Astrocyte of the hippocampus (primary cell): Measurements from ENCODE around the gene RIT2.
"Not testable (repeated sequence)": the region's sequence is repeated elsewhere in the genome, so short reads cannot be mapped to it uniquely, and the experiment has no call there.

ENCODE experiments used
- DNase-seq: peaks from one replicate; pipeline ENCODE4 v3.0.0; 2011; ENCODE audit warnings: low read depth, low spot score

Gene RIT2

DNA sequence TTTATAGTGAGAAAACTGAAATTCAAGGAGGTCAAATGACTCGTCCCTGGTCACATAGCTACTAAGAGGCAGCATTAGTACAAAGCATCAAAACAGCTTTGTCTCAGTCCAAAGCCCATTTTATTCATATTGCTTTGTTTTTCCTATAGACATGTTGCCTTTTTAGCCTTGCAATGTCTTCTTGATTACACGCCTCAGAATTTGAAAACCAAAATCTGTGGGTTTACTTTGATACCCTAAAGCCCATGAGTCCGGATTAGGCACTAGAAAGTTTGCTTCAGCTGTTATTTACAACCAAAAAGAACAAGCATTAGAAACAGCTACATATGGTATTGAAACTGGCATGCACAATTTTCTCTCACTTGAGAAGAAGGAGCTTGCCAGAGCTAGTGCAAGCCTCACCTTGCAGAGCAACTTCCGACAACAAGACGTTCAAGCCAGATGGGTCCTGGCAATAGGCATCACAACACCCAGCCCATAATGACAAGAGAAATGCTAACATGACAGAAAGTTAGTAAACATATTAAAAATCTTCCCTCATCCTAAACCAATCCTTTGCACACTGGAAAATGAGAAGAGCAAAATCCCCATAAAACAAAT lies 276.8 kb downstream of the RIT2 start:
- DNase-seq: no peak

DNA sequence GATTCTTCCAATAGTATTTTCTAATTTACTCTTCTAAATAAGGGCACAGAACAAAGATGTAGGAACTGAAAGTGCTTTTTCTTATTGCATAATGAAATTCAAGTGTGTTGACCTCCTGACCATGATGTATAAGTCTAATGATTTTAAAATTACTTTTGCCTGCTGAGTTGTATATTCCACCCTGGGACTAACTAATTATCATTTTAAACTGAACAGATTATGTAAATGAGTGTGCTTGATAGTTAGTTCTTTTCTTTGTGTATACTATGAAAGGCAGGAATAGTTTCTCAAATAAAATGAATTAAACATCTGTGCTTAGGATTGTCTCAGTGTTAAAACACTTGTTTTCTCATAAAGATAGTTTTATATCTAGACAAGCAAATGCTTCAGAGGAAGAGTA lies 284.5 kb downstream of the RIT2 start:
- no peak for DNase-seq

DNA sequence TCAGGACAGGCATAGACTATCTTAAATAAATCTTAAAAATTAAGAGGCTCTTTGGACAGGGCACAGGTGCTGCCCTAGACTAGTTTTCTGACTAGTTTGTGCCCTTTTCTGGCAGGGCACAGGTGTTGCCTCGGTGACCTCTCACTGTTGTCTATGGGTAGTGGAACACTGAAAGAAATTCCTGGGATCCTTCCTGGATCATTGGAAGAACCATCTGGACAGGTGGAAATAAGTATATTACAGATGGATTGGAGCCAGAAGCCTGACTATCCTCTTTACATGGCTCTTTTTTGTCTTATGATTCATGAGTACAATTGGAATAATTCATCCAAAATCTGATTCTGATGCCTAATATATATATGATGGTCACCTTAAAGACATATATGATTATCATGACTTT lies 286.6 kb downstream of the RIT2 start:
- no peak for DNase-seq

DNA sequence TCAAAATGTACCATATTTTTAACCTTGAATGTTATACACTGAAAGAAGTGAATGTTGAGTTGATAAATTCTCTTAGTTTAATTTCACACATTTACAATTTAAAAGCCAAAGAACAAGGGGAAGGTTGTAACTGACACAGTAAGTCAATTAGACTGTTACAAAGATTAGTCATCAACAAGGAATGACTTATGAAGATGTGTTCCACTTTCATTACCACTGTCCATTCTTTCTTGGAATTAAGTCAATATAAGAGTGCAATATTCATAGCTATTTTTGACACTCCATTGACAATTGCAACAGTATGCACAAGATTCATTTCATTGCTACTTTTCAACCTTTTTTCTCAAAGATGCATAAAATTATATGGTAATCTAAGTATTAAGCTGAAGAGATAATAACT lies 291.3 kb downstream of the RIT2 start:
- no peak for DNase-seq

DNA sequence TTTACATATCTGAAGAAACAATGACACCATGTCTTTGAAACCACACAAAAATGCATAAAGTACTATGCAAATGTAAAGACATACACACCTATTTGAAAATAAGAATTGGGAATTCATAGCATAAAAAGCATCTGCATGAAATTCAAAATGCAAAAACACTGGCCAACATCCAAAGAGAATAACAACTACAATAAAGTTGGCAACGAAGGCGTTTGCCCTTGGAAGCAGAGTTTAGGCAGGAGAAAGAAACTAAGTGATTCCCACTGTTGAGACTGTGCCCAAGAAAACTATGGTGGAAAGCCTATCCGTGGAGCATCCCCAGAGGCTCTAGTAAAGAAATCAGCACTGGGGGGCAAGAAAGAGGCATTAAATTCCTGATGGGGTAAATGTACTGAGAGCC lies 292.8 kb downstream of the RIT2 start:
- no peak for DNase-seq

DNA sequence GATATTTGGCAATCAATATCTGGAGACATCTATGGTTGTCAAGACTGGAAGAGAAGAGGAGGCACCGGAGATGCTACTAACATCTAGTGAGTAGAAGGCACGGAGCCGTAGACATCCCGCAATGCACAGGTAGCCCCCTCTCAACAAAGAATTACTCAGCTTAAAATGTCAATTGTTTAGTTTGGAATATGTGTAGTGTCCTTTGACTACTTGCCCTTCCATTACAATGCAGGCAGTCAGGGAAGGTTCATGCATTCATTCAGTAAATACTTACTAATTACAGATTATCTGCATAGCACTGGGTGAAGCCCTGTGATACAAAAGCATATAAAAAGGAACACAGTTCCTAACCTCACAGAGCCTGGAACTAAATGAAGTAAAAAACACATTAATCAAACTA lies 294.0 kb downstream of the RIT2 start:
- DNase-seq: no peak

DNA sequence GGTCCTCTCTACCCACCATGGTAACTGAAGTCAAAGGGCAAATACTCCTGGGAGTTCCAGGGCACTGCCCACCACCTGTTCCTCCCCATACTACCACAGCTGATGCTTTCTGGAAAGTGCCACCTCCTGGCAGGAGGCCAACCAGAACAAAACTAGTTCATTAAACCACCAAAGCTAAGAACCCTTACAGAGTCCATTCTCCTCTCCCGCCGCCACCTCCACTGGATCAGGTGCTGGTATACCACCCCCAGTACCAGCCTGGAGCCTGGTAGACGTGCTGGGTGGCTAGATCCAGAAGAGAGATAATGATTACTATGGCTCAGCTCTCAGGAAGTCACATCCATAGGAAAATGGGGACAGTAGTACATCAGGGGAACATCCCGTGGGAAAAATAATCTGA lies 300.9 kb downstream of the RIT2 start:
- DNase-seq: no peak

DNA sequence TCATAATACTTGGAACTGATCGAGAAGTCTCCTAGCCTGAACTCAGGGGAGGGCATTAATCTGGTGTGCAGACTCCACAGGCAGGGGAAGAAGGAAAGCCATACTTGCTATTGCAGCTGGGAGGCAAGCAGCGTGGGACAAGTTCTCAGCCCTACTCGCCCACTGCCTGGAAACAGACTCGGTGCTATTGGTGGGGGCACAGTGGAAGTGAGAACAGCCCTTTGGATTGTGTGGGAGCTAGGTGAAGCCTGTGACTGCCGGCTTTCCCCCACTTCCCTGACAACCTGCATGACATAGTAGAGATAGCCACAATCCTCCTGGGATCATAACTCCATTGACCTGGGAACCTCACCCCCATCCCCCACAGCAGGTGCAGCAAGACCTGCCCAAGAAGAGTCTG lies 301.3 kb downstream of the RIT2 start:
- no peak for DNase-seq

DNA sequence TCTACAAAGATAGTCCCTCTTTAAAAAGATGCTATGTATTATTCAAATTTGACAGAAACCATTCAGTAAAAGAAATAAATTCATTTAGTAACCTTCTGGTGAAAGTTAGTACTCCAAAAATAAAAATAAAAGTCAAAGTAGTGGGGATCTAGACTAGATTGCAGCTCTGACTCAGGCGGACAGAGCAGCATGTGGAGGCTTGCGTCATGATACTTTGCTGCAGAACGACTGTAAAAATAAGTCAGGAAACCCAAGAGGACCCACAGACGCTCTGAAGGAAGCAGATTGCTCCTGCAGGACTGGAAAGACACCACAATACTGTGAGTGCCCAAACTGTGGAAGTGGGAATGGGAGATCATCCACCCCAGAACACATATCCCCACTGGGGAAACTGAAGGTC lies 301.9 kb downstream of the RIT2 start:
- DNase-seq: no peak

DNA sequence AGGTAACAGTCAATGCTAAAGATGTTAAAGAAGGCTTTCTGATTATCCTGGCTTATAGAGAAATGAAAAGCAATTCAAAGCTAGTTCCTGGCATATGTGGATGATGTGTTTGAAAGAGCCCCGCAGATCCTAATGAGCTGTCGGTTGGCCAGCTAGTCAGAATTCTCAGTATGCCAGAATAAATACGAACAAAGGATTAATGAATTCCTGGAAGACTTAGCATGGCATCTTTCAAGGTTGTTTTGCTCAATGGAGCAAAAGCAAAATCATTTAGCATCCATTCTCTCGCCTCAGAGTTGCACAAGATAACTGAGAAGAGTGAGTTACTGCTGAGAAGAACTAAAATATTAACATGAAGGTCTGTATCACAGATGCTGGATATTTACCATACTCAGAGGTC lies 307.6 kb downstream of the RIT2 start:
- peak; percentile 82 for DNase-seq

DNA sequence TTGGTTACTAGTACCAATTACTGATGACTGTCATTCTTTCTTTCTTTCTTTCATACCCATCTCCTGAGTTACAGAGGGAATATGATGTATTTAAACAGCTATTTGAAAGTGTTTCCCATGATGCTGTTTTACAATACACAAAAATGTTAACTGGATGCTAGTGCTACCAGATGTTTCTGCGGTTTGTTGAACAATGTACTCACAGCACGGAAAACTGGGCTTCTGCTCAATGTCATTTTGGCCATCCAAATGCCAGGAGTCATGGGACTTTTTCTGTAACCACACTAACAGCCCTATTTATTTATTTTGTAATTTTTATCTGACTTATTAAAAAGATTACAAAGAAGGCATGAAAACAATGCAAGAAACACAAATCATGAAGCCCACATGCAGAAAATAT lies 313.8 kb downstream of the RIT2 start:
- no peak for DNase-seq

DNA sequence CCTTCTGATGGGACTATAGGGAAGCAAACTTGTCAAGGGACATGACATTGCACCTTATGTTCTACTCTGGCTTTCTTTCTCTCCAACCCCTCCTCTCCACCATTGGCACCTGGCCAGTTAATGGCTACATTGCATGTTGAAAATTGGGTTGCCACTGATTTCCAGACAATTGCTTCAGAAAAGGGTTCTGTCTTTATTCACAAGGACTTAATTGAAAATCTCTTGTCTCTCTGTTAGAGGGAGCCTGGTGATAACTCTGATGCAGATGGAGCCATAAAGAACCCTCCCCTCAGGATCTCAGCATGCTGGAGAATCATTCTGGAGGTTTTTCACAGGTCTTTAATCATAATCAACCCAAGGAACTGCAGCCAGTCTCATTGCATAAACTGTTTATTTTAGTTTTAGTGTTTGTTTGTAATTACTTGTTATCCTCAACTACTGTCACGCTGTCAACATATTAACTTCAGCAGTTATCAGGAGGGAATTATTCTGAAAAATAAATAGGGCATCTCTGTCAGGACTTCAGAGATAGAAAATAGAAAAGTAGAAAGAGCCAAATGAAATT lies 316.8 kb downstream of the RIT2 start:
- DNase-seq: no peak

DNA sequence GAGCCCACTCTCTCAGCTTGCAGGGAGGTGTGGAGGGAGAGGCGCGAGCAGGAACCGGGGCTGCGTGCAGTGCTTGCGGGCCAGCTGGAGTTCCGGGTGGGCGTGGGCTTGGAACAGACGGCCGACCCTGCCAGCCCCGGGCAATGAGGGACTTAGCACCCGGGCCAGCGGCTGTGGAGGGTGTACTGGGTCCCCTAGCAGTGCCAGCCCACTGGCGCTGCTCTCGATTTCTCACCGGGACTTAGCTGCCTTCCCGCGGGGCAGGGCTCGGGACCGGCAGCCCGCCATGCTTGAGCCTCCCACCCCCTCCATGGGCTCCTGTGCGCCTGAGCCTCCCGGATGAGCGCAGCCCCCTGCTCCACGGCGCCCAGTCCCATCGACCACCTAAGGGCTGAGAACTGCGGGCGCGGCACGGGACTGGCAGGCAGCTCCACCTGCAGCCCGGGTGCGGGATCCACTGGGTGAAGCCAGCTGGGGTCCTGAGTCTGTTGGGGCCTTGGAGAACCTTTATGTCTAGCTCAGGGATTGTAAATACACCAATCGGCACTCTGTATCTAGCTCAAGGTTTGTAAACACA lies 320.2 kb downstream of the RIT2 start:
- DNase-seq: not testable (repeated sequence)

DNA sequence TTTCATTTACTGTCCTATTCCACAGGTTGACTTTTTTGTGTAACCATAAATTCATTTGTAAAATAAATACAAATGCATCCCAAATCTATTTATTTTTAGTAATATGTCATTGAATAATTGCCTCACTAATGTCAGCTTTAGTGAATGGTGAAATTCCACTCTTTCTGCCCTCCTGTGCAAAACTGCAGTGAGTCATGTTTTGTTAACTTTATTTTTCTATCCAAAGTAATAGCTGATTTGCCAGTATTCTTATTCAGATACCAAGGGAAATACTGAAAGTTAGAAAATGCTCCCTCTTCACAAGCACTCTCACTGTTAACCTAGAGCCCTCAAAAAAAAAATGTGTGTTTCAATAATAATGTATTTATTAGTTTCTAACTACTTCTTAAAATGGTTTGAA lies 322.8 kb downstream of the RIT2 start:
- peak; percentile 57 for DNase-seq

DNA sequence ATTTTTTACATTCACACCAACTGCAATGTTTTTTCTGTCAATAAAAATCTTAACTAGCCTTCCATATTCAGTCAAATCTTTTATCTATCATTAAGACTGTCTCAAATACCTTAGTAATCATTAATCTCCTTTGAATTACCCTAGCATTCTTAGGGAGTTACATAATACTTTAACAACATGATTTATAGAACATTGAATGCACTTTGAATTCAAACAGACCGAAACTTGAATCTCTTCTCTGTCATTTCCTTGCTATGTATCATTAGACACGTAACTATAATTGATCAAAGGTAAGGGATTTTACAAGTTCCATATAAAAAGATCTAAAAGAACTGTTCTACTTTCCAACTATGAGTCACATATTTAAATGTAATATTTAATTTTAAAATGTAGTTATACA lies 330.9 kb downstream of the RIT2 start:
- DNase-seq: no peak

DNA sequence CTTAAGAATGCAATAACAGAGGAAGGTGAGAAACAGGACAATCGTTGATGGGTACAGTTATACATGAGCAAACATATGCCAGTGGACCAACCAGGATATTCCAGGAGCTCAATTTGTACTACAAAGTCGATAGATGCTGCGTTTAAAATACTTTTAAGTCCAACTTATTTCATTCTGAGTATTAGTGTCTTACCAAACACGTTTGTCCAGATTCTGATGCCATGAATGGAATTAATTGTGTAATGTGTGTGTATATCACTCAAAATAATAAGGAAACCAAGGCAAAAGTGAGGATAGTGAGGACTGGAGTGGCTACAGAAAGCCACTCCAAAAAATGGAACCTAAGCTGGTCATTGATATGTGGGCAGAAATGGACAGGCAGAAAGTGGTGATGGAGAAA lies 332.6 kb downstream of the RIT2 start:
- DNase-seq: no peak

DNA sequence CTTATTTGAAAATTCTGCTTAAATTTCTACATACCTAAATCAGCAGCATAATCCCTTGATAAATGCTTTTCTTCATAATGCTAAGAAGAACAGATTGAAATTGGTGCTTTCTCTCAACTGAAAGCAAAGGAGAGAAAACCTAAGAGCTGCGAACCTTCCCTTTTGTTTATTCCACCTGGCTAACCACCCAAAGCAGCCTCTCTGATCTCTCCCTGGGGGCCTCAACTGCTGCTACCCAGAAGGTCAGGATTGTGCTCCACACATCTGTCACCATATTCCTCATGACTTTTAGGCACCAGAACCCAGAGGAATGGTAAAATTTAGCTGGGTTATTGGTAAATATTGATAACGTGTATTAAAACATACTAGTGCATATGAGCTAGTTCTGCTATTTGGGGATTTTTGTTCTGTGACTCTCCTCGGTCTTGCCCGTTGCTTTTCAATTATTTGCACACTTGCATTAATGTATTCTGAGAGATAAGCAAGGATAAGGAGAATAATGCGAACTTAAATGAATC lies 334.1 kb downstream of the RIT2 start:
- DNase-seq: no peak

DNA sequence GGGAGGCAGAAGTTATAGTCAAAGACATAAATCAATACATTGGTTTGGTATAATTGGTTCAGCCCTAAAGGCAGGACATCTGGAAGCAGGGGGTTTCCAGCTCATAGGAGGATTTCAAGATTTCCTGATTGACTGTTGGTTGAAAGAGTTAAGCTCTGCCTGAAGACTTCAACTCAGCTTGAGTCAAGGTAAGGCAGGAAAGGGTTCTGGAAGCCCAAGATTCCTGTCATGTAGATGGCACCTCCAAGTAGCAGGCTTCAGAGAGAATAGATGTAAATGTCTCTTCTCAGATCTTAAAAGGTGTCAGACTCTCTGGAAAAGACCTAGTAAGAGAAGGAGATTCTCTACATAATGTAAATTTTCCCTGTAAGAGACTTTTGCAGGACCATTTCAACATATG lies 335.3 kb downstream of the RIT2 start:
- no peak for DNase-seq

DNA sequence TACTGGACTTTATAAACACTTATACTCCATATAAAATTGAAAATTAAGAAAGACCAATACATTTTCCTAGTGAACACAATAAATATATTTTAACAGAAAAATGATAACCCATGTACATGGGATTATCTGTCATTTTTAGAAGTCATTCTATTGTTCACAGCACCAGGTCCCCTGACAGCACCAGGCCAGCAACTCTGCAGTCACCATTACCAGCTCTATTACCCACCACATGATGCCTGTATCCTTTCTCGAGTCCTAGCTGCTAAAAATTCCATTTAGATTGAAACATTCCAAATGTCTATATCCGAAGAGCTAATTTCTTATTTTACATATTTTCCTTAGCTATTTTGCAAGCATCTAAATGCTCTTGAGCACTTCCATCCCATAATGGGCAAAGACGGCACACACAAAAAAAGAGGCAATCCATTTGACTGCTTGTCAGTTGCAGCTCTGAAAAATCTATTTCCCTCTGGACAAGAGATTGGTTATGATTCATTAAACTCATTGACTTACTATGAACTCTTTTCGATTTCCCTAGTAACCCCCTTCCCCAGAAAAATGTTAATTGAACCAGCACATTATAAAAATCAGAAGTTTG lies 336.9 kb downstream of the RIT2 start:
- DNase-seq: no peak

DNA sequence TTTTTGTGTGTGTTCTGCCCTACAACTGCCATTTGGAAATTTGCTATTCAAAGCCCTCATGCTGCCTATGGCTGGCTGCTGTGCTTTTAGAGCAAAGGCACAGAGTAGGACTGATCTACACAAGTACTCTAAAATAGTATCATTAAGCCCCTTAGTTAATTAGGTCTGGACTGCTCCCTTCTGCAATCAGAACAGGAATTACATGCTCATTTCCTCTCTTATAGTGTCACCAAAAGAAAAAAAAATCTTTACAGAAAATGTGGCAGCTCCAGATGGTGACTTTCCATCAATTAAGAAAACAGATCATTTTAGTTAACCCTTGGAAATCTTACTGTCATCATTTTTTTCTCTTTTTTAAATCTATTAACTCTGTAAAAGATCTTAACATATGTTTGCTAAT lies 337.5 kb downstream of the RIT2 start:
- DNase-seq: no peak

DNA sequence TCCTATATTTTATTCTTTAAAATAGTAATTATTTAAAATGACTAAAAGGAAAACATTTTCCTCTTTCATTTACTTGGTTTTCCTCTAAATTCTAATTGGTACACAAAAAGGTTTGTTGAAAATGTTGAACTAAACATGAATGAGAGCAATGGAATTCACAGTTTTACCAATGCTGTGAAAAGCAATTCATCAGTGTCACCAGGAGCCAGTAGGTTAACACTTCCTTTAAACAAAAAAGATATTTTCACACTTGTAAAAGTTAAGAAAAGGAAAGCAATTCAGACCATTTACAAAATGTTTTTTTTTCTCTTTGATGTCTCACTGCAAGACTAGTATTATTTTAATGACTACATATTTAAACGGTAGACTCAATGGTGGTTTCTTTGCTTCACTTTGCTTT lies 341.6 kb downstream of the RIT2 start:
- DNase-seq: peak; percentile 66

DNA sequence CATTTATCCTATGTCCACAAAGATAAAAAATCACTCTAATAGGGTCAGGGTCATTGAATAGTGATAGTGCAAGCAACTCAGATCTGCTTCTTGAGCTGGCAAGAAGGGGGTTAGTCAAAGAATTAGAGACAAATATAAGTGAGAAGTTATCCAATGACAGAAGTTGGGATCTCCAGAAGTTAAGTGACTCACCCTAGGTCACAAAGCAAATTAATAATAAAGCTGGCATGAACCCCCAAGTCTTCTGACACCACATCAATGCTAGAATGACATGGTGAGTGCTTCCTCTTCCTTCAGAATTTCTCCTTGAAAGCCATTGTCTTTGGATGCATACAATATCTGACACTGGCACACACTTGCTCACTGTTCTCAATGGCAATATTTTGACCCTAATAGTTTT lies 343.5 kb downstream of the RIT2 start:
- no peak for DNase-seq

DNA sequence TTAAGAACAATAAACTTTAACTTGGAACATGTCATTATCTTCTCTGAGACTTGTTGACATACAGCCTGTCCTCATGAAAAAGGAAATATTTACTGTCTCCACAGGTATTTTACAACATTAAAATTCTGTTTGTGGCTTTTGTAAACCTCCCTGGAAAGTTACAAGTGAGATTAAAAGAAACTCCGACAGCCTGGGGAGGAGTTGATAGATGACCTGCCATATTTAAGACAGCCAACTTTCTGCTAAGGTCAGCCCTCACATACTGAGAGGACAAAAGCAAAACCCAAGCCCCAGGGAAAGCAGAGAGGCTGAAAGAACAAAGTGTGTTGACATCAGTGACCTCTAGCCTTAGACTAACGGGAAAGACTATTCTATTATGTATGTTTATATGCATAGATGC lies 350.2 kb downstream of the RIT2 start:
- peak; percentile 22 for DNase-seq
